ENCODE results near the gene AAGAB.

The AAGAB gene

GRCh38 chr15:67198157-67198754 is 56.2 kb downstream of the AAGAB start:
- H4K20me1 ChIP-seq (ENCODE audit: insufficient read depth, low read length) = no peaks in the 10 kb centered on the region
- no peaks in the 10 kb centered on the region for H3K9me2 ChIP-seq (replicated peaks; ENCODE audit: insufficient read depth, low read length)
- H3K9ac ChIP-seq (ENCODE audit: low read length) = no peak overlapping the region
- no peaks in the 10 kb centered on the region for H3K36me3 ChIP-seq (replicated peaks; ENCODE audit: insufficient read depth, low read length)
- H3K4me1 ChIP-seq (ENCODE audit: low read length) = no peaks in the 10 kb centered on the region
- no peak overlapping the region for H3K4me2 ChIP-seq (ENCODE audit: low read depth, low read length)
- H3K9me3 ChIP-seq (replicated peaks; ENCODE audit: insufficient read depth, low read length) = no peaks in the 10 kb centered on the region
- DNase-seq = no peak
- H3K27me3 ChIP-seq (replicated peaks; ENCODE audit: insufficient read depth, low read length) = no peaks in the 10 kb centered on the region
- TF ChIP-seq CTCF (IDR thresholded peaks at IDR 0.05; ENCODE audit: low read length) (no peak), EZH2 (optimal IDR thresholded peaks at IDR 0.05; ENCODE audit: low read depth, low read length) (no peak), EZH2phosphoT487 (IDR thresholded peaks at IDR 0.05; ENCODE audit: low read length) (no peak)
- H3K79me2 ChIP-seq (ENCODE audit: low read length) = no peaks in the 10 kb centered on the region
- no peak overlapping the region for H3K27ac ChIP-seq (ENCODE audit: low read length)
- H3F3A ChIP-seq (ENCODE audit: insufficient read depth, low read length) = no peaks in the 10 kb centered on the region
- H3K4me3 ChIP-seq (ENCODE audit: low read length) = no peak overlapping the region
- H2AFZ ChIP-seq (ENCODE audit: low read length) = no peak overlapping the region

DNA sequence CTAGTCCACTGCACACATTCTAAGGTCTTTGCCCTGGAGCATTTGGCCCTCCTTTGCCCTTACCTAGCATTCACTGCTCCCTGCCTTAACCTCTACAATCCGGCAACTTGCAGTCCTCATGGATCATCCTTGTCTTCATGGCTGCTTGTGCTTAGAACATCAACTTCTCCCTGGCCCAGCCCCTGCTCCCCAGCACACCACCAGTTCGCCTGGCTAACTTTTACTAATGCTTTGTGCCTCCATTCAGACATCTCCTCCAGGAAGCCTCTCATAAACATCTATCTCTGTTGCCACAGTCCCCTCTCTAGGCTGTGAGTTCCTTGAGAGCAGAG is 57.1 kb downstream of the AAGAB start:
- H3K4me2 ChIP-seq (ENCODE audit: low read depth, low read length) = no peak overlapping the region
- no peaks in the 10 kb centered on the region for H4K20me1 ChIP-seq (ENCODE audit: insufficient read depth, low read length)
- no peaks in the 10 kb centered on the region for H3F3A ChIP-seq (ENCODE audit: insufficient read depth, low read length)
- no peaks in the 10 kb centered on the region for H3K79me2 ChIP-seq (ENCODE audit: low read length)
- no peaks in the 10 kb centered on the region for H3K36me3 ChIP-seq (replicated peaks; ENCODE audit: insufficient read depth, low read length)
- no peaks in the 10 kb centered on the region for H3K9me2 ChIP-seq (replicated peaks; ENCODE audit: insufficient read depth, low read length)
- DNase-seq = no peak
- TF ChIP-seq EZH2 (optimal IDR thresholded peaks at IDR 0.05; ENCODE audit: low read depth, low read length) = no peak
- TF ChIP-seq EZH2phosphoT487 (IDR thresholded peaks at IDR 0.05; ENCODE audit: low read length) = no peak
- no peak for TF ChIP-seq CTCF (IDR thresholded peaks at IDR 0.05; ENCODE audit: low read length)
- H3K9ac ChIP-seq (ENCODE audit: low read length) = no peak overlapping the region
- no peak overlapping the region for H2AFZ ChIP-seq (ENCODE audit: low read length)
- no peaks in the 10 kb centered on the region for H3K4me1 ChIP-seq (ENCODE audit: low read length)
- H3K4me3 ChIP-seq (ENCODE audit: low read length) = no peak overlapping the region
- H3K9me3 ChIP-seq (replicated peaks; ENCODE audit: insufficient read depth, low read length) = no peaks in the 10 kb centered on the region
- no peaks in the 10 kb centered on the region for H3K27me3 ChIP-seq (replicated peaks; ENCODE audit: insufficient read depth, low read length)
- no peak overlapping the region for H3K27ac ChIP-seq (ENCODE audit: low read length)

GRCh38 chr15:67196672-67197363 is 57.6 kb downstream of the AAGAB start:
- H3K27me3 ChIP-seq (replicated peaks; ENCODE audit: insufficient read depth, low read length) = no peaks in the 10 kb centered on the region
- no peak overlapping the region for H2AFZ ChIP-seq (ENCODE audit: low read length)
- H3K4me2 ChIP-seq (ENCODE audit: low read depth, low read length) = no peak overlapping the region
- no peak overlapping the region for H3K27ac ChIP-seq (ENCODE audit: low read length)
- no peaks in the 10 kb centered on the region for H3F3A ChIP-seq (ENCODE audit: insufficient read depth, low read length)
- no peaks in the 10 kb centered on the region for H3K36me3 ChIP-seq (replicated peaks; ENCODE audit: insufficient read depth, low read length)
- no peaks in the 10 kb centered on the region for H3K9me2 ChIP-seq (replicated peaks; ENCODE audit: insufficient read depth, low read length)
- no peaks in the 10 kb centered on the region for H3K9me3 ChIP-seq (replicated peaks; ENCODE audit: insufficient read depth, low read length)
- H3K9ac ChIP-seq (ENCODE audit: low read length) = no peak overlapping the region
- no peaks in the 10 kb centered on the region for H3K4me1 ChIP-seq (ENCODE audit: low read length)
- TF ChIP-seq EZH2phosphoT487 (IDR thresholded peaks at IDR 0.05; ENCODE audit: low read length) (no peak), EZH2 (optimal IDR thresholded peaks at IDR 0.05; ENCODE audit: low read depth, low read length) (no peak), CTCF (IDR thresholded peaks at IDR 0.05; ENCODE audit: low read length) (no peak)
- H3K79me2 ChIP-seq (ENCODE audit: low read length) = no peaks in the 10 kb centered on the region
- H4K20me1 ChIP-seq (ENCODE audit: insufficient read depth, low read length) = no peaks in the 10 kb centered on the region
- no peak overlapping the region for H3K4me3 ChIP-seq (ENCODE audit: low read length)
- no peak for DNase-seq
